Measurements from ENCODE around the gene C6orf89.

- TF ChIP-seq CTCF (IDR thresholded peaks at IDR 0.05) (no peak), POLR2AphosphoS5 (IDR thresholded peaks at IDR 0.05; ENCODE audit: insufficient read depth in 1 of 2, low read depth in 1 of 2) (no peak)
Measured at GRCh38 chr6:36865835-36866234, 19.9 kb upstream of the C6orf89 start.

All from vagina (tissue), 2 donors.